Activated naive CD4-positive, alpha-beta T cell treated with anti-CD3 and anti-CD28 coated beads for 36 hours (primary cell): Measurements from ENCODE around the gene SCRT2. TPM values are rescaled to one million over a fixed set of nuclear protein-coding genes. Genes with fewer than 3 reads are reported as not detected.

ENCODE experiments used
- CTCF ChIA-PET: fragments of 350-600 bp; sonication (Branson Sonifier 250); formaldehyde crosslinking; loops from one replicate; lab custom pipeline; 2021; ENCODE audit warnings: antibody characterized with exemption; lab: Charles Lee
- DNase-seq: peaks from one replicate; pipeline ENCODE4 v3.0.0-alpha.2; 2020
- H3K27ac Mint-ChIP-seq: one replicate; pipeline ENCODE4 v1.8.0; 2021; ENCODE audit warnings: mild to moderate bottlenecking, mixed read lengths
- H3K27me3 Mint-ChIP-seq: one replicate; pipeline ENCODE4 v1.8.0; 2021; ENCODE audit warnings: low read depth, mixed read lengths
- H3K36me3 Mint-ChIP-seq: one replicate; pipeline ENCODE4 v1.8.0; 2021; ENCODE audit warnings: low read depth, mixed read lengths
- H3K4me1 Mint-ChIP-seq: one replicate; pipeline ENCODE4 v1.8.0; 2021; ENCODE audit warnings: low read depth, mixed read lengths
- H3K4me3 Mint-ChIP-seq: one replicate; pipeline ENCODE4 v1.8.0; 2021; ENCODE audit warnings: mild to moderate bottlenecking, moderate library complexity, mixed read lengths
- H3K9me3 Mint-ChIP-seq: one replicate; pipeline ENCODE4 v1.8.0; 2021; ENCODE audit warnings: mixed read lengths
- intact Hi-C: fragments of 100-400 bp; cut with micrococcal nuclease; formaldehyde crosslinking; loops from one replicate; pipeline ENCODE4 v1.15.1; 2023
- total RNA-seq, 2 experiments: library from RNA; stranded (reverse); gene quantifications; one replicate each; pipeline ENCODE4 v1.2.3, GENCODE V29; 2021

Gene SCRT2
- total RNA-seq, 2 experiments from 2014 or later = not detected

DNA sequence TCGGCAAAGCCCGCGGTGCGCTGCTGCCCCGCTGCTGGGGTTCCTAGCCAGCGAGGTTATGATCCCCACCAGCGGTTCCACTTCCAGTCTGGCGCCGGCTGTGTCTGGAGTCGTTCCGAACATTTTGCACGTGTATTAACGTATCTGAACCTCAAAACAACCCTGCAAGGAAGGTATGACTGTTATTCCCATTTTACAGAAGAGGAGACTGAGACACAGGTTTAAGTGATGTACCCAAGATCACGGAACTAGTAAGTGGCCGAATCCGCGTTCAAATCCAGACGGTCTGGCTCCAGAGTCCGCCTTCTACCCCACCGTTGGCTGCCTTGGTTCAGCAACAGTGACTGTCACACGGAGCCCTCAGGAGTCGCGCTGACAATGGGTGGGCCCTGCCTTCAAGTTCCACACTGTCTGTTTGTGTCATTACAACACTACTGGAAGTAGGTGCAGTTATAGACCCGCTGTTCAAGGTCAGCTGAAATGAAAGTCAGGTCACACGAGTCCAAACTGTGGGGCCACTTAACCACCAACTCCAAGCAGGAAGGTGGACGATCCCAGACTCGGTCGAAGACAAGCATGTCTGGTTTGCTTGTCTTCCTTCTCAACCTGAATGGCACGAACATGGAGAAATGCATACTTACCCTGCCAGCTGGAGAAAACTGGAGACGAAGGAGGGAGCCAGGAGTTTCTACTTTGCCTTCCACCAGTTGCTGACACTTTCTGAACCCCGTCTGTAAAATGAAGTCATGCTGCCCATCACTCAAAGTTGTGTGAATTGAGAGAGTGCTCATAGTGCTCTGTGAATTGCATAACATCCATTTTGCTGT is 21.8 kb downstream of the SCRT2 start:
- Mint-ChIP-seq H3K4me3 (peak overlapping the region; percentile 57), H3K9me3 (no peaks in the 10 kb centered on the region), H3K36me3 (peaks cover 7% of the 10 kb centered on the region), H3K4me1 (peaks cover 8% of the 10 kb centered on the region), H3K27ac (no peak overlapping the region), H3K27me3 (peaks cover 16% of the 10 kb centered on the region)
- intact Hi-C loops = loop anchor here (1.0 to 5.0 kb wide), 4 partner anchors 13 to 468 kb away; partner anchors contain the start of gene CSNK2A1
- no peak for DNase-seq
- CTCF ChIA-PET = no interaction called here

DNA sequence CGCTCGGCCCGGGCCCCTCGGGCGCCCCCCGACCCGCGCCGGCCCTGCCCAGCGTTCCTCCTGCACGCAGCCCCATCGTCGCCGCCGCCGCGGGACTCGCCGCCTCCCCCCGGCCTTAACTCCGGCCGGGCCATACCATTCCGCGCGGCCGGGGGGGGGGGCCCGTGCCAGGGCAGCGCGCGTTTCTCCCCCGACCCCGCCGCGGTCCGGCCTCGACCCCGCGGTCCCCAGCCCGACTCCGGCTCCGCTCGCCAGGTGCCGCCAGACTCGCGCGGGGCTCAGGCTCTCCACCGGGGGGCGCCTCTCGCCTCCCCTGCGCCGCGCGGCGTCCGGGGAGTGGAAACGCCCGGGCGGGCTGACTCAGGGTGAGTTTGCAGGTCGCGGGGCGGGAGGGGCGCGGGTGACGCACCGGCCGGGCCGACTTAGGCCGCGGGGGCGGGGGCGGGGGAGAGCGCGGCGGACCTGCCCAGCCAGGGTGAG is 22.5 kb downstream of the SCRT2 start, which contains the start of gene SRXN1:
SRXN1 (minus strand) TSS at position 91 of the 480 bp plus-strand sequence; CDS start at position 76, 15 bp downstream.
- Mint-ChIP-seq H3K27me3 (peaks cover 13% of the 10 kb centered on the region), H3K4me1 (peaks cover 8% of the 10 kb centered on the region), H3K9me3 (no peaks in the 10 kb centered on the region), H3K4me3 (peak within 1 kb of the TSS; percentile 72), H3K36me3 (peaks cover 14% of the 10 kb centered on the region), H3K27ac (peak within 1 kb of the TSS; percentile 4)
- intact Hi-C loops = loop anchor here (1.0 to 5.0 kb wide), 4 partner anchors 14 to 469 kb away; partner anchors contain the start of gene CSNK2A1
- CTCF ChIA-PET = interaction anchor here (0.6 kb wide), 1 partner anchor 513 kb away, joined by 3 read pairs; no protein-coding TSS in a partner anchor
- DNase-seq = peak; percentile 86

DNA sequence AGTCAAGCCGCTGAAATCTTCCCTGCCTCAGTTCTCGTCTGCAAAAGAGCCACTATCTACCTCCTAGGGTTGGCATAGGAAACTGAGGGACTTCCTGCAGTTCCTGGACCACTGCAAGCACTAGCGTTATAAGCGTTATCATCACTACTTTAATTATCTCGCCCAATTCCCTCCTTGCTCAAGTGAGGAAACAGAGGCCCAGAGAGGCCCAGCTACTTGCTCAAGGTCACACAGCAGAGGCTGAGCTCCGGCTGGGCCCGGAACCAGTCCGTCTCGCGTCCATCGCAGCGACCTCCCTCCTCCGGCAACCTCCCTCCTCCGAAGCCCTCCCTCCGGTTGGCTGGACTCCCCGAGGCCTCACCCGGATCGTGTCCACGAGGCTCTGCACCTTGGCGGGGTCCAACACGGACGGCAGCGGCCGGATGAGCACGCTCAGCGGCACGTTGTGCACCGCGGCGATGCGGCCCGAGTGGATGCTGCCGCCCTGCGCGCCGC is 22.9 kb downstream of the SCRT2 start:
- peak overlapping the region; percentile 4 for H3K27ac Mint-ChIP-seq
- H3K4me1 Mint-ChIP-seq = peaks cover 8% of the 10 kb centered on the region
- peaks cover 10% of the 10 kb centered on the region for H3K27me3 Mint-ChIP-seq
- intact Hi-C loops = loop anchor here (1.0 to 5.0 kb wide), 4 partner anchors 15 to 470 kb away; partner anchors contain the start of gene CSNK2A1
- H3K4me3 Mint-ChIP-seq = peak overlapping the region; percentile 72
- DNase-seq = no peak
- H3K9me3 Mint-ChIP-seq = no peaks in the 10 kb centered on the region
- H3K36me3 Mint-ChIP-seq = peaks cover 18% of the 10 kb centered on the region
- CTCF ChIA-PET = interaction anchor here (0.6 kb wide), 1 partner anchor 512 kb away, joined by 3 read pairs; no protein-coding TSS in a partner anchor

DNA sequence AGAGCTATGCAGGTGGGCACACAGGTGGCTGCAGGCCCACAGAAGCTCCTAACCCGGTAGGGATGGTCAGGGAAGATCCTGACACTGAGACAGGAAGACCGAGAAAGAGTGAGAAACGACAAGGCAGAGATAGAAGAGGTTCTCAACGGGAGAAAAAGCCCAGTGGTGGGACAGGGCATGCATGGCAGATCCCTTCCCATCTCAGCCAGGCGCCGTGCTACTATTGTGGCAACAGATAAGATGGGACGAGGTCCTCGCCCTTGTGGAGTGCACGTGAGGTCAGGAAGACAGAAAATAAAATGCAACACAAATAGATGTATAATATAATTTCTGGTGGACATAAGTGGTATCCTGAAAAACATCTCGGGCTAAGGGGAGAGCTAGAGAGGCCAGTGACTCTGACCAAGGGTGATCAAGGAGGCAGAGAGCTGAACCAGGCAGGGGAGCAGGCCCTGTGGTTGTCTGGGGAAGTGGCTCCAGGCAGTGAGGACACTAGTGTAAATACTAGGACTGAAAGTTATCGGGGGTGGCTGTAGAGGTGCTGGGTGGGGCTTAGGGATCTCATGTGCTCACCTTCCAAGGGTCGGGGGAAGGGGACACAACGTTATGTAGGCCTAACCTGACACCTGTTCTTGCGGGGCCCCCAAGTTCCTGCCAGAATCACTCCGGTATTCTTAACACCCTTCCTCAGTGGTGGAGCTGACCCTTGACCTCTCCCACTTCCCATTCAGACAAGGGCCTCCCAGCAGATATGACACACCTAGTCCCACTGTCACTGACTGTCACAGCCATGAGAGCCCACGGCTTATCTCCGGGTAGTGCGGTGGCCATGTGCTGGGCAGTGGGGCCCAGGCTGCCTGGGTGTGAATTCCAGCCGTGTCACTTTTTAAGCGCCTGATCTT is 23.6 kb downstream of the SCRT2 start:
- peak overlapping the region; percentile 72 for H3K4me3 Mint-ChIP-seq
- peak overlapping the region; percentile 4 for H3K27ac Mint-ChIP-seq
- peaks cover 8% of the 10 kb centered on the region for H3K4me1 Mint-ChIP-seq
- H3K9me3 Mint-ChIP-seq = no peaks in the 10 kb centered on the region
- H3K27me3 Mint-ChIP-seq = peaks cover 10% of the 10 kb centered on the region
- CTCF ChIA-PET = interaction anchor here (0.6 to 1.7 kb wide), 4 partner anchors 87 to 512 kb away, joined by 3 to 8 read pairs (median 4); no protein-coding TSS in a partner anchor
- DNase-seq = no peak
- intact Hi-C loops = loop anchor here (2.0 to 5.0 kb wide), 2 partner anchors 77 to 470 kb away; no protein-coding TSS in a partner anchor
- peaks cover 23% of the 10 kb centered on the region for H3K36me3 Mint-ChIP-seq

DNA sequence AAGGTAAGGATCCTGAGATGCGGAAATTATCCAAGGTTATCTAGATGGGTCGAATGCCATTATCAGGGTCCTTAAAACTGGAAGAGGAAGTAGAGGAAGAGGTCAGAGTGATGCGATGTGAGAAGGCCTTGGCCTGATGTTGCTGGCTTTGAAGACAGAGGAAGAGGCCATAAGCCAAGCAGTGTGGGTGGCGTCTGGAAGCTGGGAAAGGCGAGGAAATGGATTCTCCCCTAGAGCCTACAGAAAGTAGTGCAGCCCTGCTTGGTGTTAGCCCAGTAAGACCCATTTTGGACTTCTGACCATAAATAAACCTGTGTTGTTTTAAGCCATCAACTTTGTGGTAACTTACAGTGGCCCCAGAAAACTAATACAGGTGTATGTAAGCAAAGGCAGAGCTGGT is 24.6 kb downstream of the SCRT2 start:
- H3K27me3 Mint-ChIP-seq = peaks cover 10% of the 10 kb centered on the region
- H3K27ac Mint-ChIP-seq = no peak overlapping the region
- H3K9me3 Mint-ChIP-seq = no peaks in the 10 kb centered on the region
- intact Hi-C loops = loop anchor here (5.0 kb wide), 1 partner anchor 471 kb away; no protein-coding TSS in a partner anchor
- H3K4me3 Mint-ChIP-seq = no peak overlapping the region
- CTCF ChIA-PET = interaction anchor here (0.6 to 1.7 kb wide), 3 partner anchors 88 to 216 kb away, joined by 3 to 8 read pairs (median 3); no protein-coding TSS in a partner anchor
- peaks cover 23% of the 10 kb centered on the region for H3K36me3 Mint-ChIP-seq
- H3K4me1 Mint-ChIP-seq = peaks cover 8% of the 10 kb centered on the region
- no peak for DNase-seq

- CTCF ChIA-PET = interaction anchor here (0.7 kb wide), 1 partner anchor 138 kb away, joined by 3 read pairs; no protein-coding TSS in a partner anchor
- Mint-ChIP-seq H3K4me3 (no peak overlapping the region), H3K4me1 (peaks cover 8% of the 10 kb centered on the region), H3K27ac (no peak overlapping the region), H3K27me3 (peaks cover 8% of the 10 kb centered on the region), H3K9me3 (no peaks in the 10 kb centered on the region), H3K36me3 (peaks cover 23% of the 10 kb centered on the region)
- DNase-seq = no peak
- intact Hi-C loops = loop anchor here (5.0 kb wide), 1 partner anchor 472 kb away; no protein-coding TSS in a partner anchor
Observed at GRCh38 chr20:650281-650680, 25.3 kb downstream of the SCRT2 start.

DNA sequence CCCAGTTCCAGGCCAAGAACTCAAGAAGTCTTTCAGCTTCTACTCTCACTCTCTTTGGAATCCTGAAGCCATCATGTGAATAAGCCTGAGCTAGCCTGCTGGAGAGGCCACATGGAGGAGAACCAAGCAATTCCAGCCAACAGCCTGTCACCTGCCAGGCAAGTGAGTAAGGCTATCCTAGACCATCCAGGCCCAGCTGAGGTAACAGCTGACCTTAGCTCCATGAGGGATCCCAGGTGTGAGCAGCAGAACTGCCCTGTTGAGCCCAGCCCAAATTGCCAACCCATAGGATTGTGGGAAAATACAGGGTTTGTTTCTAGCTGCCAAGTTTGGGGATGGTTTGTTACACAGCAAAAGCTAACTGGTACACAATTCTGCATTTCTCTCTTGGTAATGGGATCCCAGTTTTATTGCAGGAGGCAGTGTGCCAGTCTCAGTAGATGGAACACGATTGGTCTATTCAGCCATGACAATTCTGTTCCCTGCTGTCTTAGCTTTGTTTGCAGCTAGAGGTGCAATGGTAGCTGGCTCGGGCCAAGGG is 28.1 kb downstream of the SCRT2 start:
- Mint-ChIP-seq H3K27ac (no peak overlapping the region), H3K36me3 (peaks cover 23% of the 10 kb centered on the region), H3K4me1 (peaks cover 9% of the 10 kb centered on the region), H3K4me3 (no peak overlapping the region), H3K9me3 (no peaks in the 10 kb centered on the region), H3K27me3 (peaks cover 15% of the 10 kb centered on the region)
- no peak for DNase-seq
- intact Hi-C loops = no loop called here
- CTCF ChIA-PET = interaction anchor here (0.9 to 2.9 kb wide), 5 partner anchors 13 to 87 kb away, joined by 3 to 21 read pairs (median 6); no protein-coding TSS in a partner anchor

DNA sequence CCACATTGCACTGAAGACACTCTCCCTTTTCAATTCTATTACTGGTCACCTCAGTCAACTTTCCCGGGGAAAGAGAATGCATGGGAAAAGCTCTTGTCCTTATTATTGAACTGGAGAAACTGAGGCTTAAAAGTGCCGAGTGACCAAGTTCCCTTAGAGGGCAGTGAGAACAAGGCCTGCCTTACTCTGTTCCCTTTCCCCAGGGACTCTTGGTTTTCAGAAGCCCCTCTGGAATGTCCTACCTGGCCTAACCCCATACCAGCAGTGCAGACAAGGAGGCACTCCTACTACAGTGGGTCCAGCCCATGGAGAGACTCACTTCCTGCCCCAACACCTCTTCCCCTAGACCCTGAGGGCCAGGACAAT is 28.8 kb downstream of the SCRT2 start:
- H3K27me3 Mint-ChIP-seq = peaks cover 15% of the 10 kb centered on the region
- CTCF ChIA-PET = interaction anchor here (0.7 to 3.0 kb wide), 9 partner anchors 12 to 293 kb away, joined by 3 to 21 read pairs (median 8); no protein-coding TSS in a partner anchor
- H3K4me1 Mint-ChIP-seq = peaks cover 6% of the 10 kb centered on the region
- no peak for DNase-seq
- peaks cover 23% of the 10 kb centered on the region for H3K36me3 Mint-ChIP-seq
- intact Hi-C loops = no loop called here
- no peak overlapping the region for H3K4me3 Mint-ChIP-seq
- H3K27ac Mint-ChIP-seq = no peak overlapping the region
- no peaks in the 10 kb centered on the region for H3K9me3 Mint-ChIP-seq

- Mint-ChIP-seq H3K36me3 (peaks cover 23% of the 10 kb centered on the region), H3K27me3 (peaks cover 18% of the 10 kb centered on the region), H3K27ac (no peak overlapping the region), H3K9me3 (no peaks in the 10 kb centered on the region), H3K4me3 (no peak overlapping the region), H3K4me1 (peaks cover 6% of the 10 kb centered on the region)
- no peak for DNase-seq
- CTCF ChIA-PET = interaction anchor here (0.6 to 3.0 kb wide), 32 partner anchors 9 to 309 kb away, joined by 3 to 21 read pairs (median 5); no protein-coding TSS in a partner anchor
- intact Hi-C loops = no loop called here
Observed at GRCh38 chr20:646107-646867, 29.3 kb downstream of the SCRT2 start.

GRCh38 chr20:645318-646106 is 30.1 kb downstream of the SCRT2 start:
- Mint-ChIP-seq H3K27ac (no peak overlapping the region), H3K9me3 (no peaks in the 10 kb centered on the region), H3K4me3 (no peak overlapping the region), H3K4me1 (peaks cover 9% of the 10 kb centered on the region), H3K36me3 (peaks cover 23% of the 10 kb centered on the region), H3K27me3 (peaks cover 21% of the 10 kb centered on the region)
- intact Hi-C loops = loop anchor here (1.0 kb wide), 3 partner anchors 84 to 291 kb away; partner anchors contain the start of gene RBCK1
- peak; percentile 76 for DNase-seq
- CTCF ChIA-PET = interaction anchor here (0.5 to 3.0 kb wide), 40 partner anchors 10 to 310 kb away, joined by 3 to 21 read pairs (median 4); no protein-coding TSS in a partner anchor
